ENCODE measurements around the gene KCNK1. TPM values are rescaled to one million over a fixed set of nuclear protein-coding genes. Genes with fewer than 3 reads are reported as not detected.

KCNK1 gene
- total RNA-seq, 4 donors from 2014 or later: 2.2 to 5.5 (median 3.2) TPM

DNA sequence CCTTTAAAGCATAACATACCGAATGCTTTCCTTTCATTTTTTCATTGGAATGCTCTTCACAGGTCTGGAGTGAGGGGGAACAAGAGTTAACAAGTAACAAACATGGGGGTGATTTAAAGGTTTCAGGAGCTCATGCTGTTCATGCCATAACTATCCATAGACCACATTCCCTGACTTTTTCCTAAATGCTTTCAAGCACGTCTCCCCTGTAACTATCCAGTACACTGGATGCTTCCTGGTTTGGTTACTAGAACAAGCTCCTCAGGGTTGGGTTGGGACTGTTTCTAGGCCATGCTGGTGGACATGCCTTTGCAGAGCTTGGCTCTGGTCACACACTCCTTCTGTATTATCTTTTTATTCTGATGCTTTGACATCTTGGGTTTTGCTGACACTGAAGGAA, 38.6 kb downstream of the KCNK1 start:
- no peaks in the 10 kb centered on the region for H3K36me3 ChIP-seq
- H3K9me3 ChIP-seq: peaks cover 0 to 7% (median 0%) of the 10 kb centered on the region in 3 donors
- no peak overlapping the region for H3K27ac ChIP-seq
- ATAC-seq: no peak
- H3K4me3 ChIP-seq: no peak overlapping the region
- WGBS, 2 donors (ENCODE audit: low coverage in 1 of 2): 80 to 92% methylated on average over 2 of the region's 2 CpGs
- no peaks in the 10 kb centered on the region for H3K4me1 ChIP-seq
- TF ChIP-seq EP300 (IDR thresholded peaks at IDR 0.05): no peak
- H3K27me3 ChIP-seq: peaks cover 10% of the 10 kb centered on the region

DNA sequence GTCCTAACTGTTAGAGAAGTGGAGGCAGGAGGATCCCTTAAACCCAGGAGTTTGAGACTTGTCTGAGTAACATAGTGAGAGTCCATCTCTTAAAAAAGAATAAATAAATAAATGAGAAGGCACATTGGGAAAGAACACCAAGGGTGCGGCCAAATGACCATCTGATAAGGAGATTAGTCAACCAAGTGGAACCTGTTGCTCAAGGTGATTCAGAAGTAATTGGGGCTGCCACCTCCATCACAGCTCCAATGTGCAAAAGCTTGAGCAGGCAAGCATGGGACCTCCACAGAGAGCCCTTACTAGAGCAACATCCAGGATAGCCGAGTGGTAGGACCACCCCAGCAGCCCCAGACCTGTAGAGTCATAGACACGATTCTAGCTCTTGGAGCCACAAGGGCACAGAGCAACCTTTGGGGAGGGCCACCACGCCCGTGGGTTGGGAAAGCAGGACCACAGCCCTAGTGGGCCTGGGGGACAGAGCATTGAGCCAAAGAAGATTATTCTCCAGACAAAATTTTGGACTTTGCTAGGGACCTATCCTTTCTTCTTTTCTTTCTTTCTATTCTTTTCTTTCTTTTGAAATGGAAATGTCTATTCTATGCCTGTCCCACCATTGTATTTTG, 40.9 kb downstream of the KCNK1 start:
- Histone ChIP-seq H3K36me3 (no peaks in the 10 kb centered on the region), H3K4me1 (no peaks in the 10 kb centered on the region), H3K27me3 (no peaks in the 10 kb centered on the region), H3K9me3 (no peaks in the 10 kb centered on the region), H3K27ac (no peak overlapping the region), H3K4me3 (no peak overlapping the region)
- no peak for ATAC-seq
- TF ChIP-seq EP300 (IDR thresholded peaks at IDR 0.05) (no peak), POLR2AphosphoS5 (IDR thresholded peaks at IDR 0.05) (no peak), POLR2A (IDR thresholded peaks at IDR 0.05) (no peak)
- TF ChIP-seq, protein P1, sequence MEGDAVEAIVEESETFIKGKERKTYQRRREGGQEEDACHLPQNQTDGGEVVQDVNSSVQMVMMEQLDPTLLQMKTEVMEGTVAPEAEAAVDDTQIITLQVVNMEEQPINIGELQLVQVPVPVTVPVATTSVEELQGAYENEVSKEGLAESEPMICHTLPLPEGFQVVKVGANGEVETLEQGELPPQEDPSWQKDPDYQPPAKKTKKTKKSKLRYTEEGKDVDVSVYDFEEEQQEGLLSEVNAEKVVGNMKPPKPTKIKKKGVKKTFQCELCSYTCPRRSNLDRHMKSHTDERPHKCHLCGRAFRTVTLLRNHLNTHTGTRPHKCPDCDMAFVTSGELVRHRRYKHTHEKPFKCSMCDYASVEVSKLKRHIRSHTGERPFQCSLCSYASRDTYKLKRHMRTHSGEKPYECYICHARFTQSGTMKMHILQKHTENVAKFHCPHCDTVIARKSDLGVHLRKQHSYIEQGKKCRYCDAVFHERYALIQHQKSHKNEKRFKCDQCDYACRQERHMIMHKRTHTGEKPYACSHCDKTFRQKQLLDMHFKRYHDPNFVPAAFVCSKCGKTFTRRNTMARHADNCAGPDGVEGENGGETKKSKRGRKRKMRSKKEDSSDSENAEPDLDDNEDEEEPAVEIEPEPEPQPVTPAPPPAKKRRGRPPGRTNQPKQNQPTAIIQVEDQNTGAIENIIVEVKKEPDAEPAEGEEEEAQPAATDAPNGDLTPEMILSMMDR (IDR thresholded peaks at IDR 0.05): no peak
- WGBS, 2 donors (ENCODE audit: low coverage in 1 of 2): 68% methylated on average over 2 of the region's 5 CpGs; no CpG with 5 or more reads in 1 of the 2 donors

DNA sequence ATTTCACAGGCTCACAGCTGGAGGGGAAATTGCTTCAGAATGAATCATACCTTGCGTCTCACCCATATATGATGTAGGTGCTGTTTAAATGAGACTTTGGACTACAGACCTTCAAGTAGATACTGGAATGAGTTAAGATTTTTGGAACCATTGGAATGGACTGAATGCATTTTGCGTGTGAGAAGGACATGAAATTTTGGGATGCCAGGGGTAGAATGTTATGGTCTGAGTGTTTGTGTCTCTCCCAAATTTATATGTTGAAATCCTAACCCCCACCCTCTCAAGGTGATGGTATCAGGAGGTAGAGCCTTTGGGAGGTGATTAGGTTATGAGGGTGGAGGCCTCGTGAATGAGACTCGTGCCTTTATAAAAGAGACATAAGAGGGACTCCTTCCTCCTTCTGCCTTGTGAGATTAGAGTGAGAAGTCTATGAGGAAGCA, 41.4 kb downstream of the KCNK1 start:
- no peaks in the 10 kb centered on the region for H3K4me1 ChIP-seq
- 57 to 93% methylated on average over 1 to 4 of the region's 4 CpGs for WGBS, 2 donors (ENCODE audit: low coverage in 1 of 2)
- H3K36me3 ChIP-seq: no peaks in the 10 kb centered on the region
- no peaks in the 10 kb centered on the region for H3K9me3 ChIP-seq
- H3K4me3 ChIP-seq: no peak overlapping the region
- TF ChIP-seq POLR2AphosphoS5 (IDR thresholded peaks at IDR 0.05) (no peak), POLR2A (IDR thresholded peaks at IDR 0.05) (no peak)
- no peaks in the 10 kb centered on the region for H3K27me3 ChIP-seq
- no peak for ATAC-seq
- H3K27ac ChIP-seq: no peak overlapping the region

DNA sequence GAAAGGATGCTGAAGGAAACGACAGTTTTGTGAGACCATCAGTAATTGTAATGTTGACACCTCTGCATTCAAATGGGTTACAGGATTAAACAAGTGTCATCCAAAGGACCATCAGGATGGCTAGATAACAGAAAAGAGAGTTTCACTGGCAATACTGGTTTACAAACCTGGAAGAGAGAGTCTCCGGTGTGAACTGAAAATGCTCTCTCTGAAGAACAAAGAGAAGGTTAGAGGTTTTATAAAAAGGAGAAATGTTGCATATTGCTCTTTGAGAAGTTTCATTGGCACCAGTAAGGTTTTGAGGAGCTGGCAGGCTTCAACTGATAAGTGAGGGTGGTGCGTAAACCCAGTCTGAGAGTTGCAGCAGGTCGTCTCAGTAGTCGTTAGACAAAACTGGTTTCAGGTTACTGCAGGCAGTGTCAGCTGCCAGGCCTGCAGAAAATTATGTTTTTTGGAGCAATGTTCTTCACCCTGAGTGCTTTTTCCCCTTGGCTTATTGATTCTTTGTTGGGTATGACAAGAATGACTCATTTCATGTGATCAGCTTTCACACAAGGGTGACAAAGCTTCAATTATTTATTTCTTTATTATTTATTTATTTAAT, 42.2 kb downstream of the KCNK1 start:
- no peak for ATAC-seq

DNA sequence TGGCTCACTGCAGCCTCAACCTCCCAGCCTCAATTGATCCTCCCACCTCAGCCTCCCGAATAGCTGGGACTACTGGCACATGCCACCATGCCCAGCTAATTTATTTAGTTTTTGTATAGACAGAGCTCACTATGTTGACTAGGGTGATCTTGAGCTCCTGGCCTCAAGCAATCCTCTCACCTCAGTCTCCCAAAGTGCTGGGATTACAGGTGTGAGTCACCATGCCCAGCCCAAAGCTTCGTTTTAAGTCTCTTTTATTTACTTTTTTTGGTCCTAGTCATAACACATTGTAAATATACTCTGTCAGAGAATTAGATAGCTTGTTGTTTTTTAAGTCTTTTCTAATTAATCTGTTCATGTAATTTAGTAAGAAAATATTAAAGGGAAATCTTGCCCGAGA, 42.8 kb downstream of the KCNK1 start:
- no peak for ATAC-seq
- Histone ChIP-seq H3K4me1 (no peaks in the 10 kb centered on the region), H3K9me3 (no peaks in the 10 kb centered on the region)

More for the DNA sequence above, 42.2 kb downstream of the KCNK1 start:
- Histone ChIP-seq H3K27me3 (no peaks in the 10 kb centered on the region), H3K27ac (no peak overlapping the region), H3K9me3 (no peaks in the 10 kb centered on the region), H3K4me3 (no peak overlapping the region), H3K36me3 (no peaks in the 10 kb centered on the region), H3K4me1 (no peaks in the 10 kb centered on the region)
- no peak for TF ChIP-seq POLR2AphosphoS5 (IDR thresholded peaks at IDR 0.05)
- TF ChIP-seq EP300 (IDR thresholded peaks at IDR 0.05): no peak
- TF ChIP-seq, protein P1 (IDR thresholded peaks at IDR 0.05): no peak
- no peak for TF ChIP-seq POLR2A (IDR thresholded peaks at IDR 0.05)
- WGBS, 2 donors (ENCODE audit: low coverage in 1 of 2): 56 to 59% methylated on average over 4 to 5 of the region's 5 CpGs

More for the DNA sequence above, 42.8 kb downstream of the KCNK1 start:
- no peak overlapping the region for H3K27ac ChIP-seq
- no peak overlapping the region for H3K4me3 ChIP-seq
- H3K27me3 ChIP-seq: no peaks in the 10 kb centered on the region
- no peak for TF ChIP-seq POLR2AphosphoS5 (IDR thresholded peaks at IDR 0.05)
- no peak for TF ChIP-seq POLR2A (IDR thresholded peaks at IDR 0.05)
- TF ChIP-seq EP300 (IDR thresholded peaks at IDR 0.05): no peak
- TF ChIP-seq, protein P1 (IDR thresholded peaks at IDR 0.05): no peak
- H3K36me3 ChIP-seq: no peaks in the 10 kb centered on the region
- WGBS, 2 donors (ENCODE audit: low coverage in 1 of 2): 85 to 88% methylated on average over 3 of the region's 3 CpGs
